ENCODE measurements around the gene ZBTB2. TPM values are rescaled to one million over a fixed set of nuclear protein-coding genes. Genes with fewer than 3 reads are reported as not detected.

The ZBTB2 gene
- total and polyA plus RNA-seq, 4 experiments from 2014 or later, result 19.6 to 29.5 (median 26.7) TPM

DNA sequence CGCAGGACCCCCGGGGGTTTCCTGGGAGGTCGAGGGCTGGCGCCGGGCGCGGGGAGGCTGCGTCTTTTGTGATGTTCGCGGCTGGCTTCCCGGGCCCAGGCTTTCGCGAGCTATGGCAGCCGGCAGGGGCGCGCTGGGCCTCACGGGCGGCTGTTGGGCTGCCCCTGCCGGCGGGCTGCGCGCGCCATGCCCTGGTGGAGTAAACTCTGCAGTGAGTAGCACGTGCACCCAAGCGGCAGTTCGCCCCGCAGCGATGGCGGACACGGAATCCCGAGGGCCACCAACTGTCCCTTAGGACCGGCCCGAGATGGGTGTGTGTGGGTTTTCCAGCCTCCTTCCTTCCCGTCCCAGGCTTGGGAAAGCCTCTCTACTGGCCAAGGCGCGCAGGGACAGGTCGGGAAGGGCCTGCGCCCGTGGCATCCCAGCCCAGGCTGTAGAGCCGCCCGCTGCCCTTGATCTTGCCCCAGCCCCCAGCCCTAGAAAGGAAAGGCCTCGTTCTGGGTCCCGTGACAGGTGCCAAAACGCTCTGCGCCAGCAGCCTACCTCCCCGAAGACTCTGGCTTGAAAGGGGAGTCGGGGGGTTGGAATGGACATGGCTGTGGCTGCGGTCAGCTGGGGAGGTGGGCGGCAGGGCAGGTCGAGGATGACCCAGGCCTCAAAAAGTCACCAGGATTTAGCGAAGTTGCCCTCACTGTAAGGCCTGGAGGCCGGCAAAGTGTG, 49.7 kb downstream of the ZBTB2 start:
- no peaks in the 10 kb centered on the region for H3K36me3 Mint-ChIP-seq
- intact Hi-C loops (cut with micrococcal nuclease), result no loop called here
- H3K27ac ChIP-seq (ENCODE audit: low read depth, low read length), result no peak overlapping the region
- H3K27me3 ChIP-seq (ENCODE audit: insufficient read depth, low read length), result no peaks in the 10 kb centered on the region
- no peaks in the 10 kb centered on the region for H3K9me3 ChIP-seq (ENCODE audit: control insufficient read depth in 1 of 2, low read length in 2 of 2)
- H3K4me1 Mint-ChIP-seq, result peaks cover 0 to 1% (median 0%) of the 10 kb centered on the region in 4 donors
- ChIA-PET POLR2A (ENCODE audit: partially characterized antibody) (no interaction called here), CTCF (ENCODE audit: partially characterized antibody) (interaction anchor here (1.1 to 2.0 kb wide), 3 partner anchors 7 to 449 kb away, joined by 4 to 7 read pairs (median 4); no protein-coding TSS in a partner anchor)
- H3K4me3 Mint-ChIP-seq, result no peak overlapping the region
- no peaks in the 10 kb centered on the region for H3K9me3 Mint-ChIP-seq
- H3K27ac Mint-ChIP-seq, result no peak overlapping the region
- H3K36me3 ChIP-seq (ENCODE audit: insufficient read depth, low read length), result no peaks in the 10 kb centered on the region
- H3K27me3 Mint-ChIP-seq, result peaks cover 0 to 8% of the 10 kb centered on the region in 2 donors
- DNase-seq, result no peak
- no peak overlapping the region for H3K4me3 ChIP-seq (ENCODE audit: low read length in 2 of 2)
- H3K4me1 ChIP-seq (ENCODE audit: insufficient read depth, low read length), result no peaks in the 10 kb centered on the region

GRCh38 chr6:151340219-151340978, 51.0 kb downstream of the ZBTB2 start:
- ChIA-PET POLR2A (ENCODE audit: partially characterized antibody) (interaction anchor here (0.9 kb wide), 1 partner anchor 33 kb away, joined by 3 read pairs; no protein-coding TSS in a partner anchor), CTCF (ENCODE audit: partially characterized antibody) (interaction anchor here (1.8 to 20.7 kb wide), 2 partner anchors 16 to 447 kb away, joined by 5 to 860 read pairs; no protein-coding TSS in a partner anchor)
- Histone ChIP-seq H3K4me3 (ENCODE audit: low read length in 2 of 2) (no peak overlapping the region), H3K9me3 (ENCODE audit: control insufficient read depth in 1 of 2, low read length in 2 of 2) (no peaks in the 10 kb centered on the region), H3K36me3 (ENCODE audit: insufficient read depth, low read length) (no peaks in the 10 kb centered on the region), H3K27me3 (ENCODE audit: insufficient read depth, low read length) (no peaks in the 10 kb centered on the region), H3K4me1 (ENCODE audit: insufficient read depth, low read length) (no peaks in the 10 kb centered on the region), H3K27ac (ENCODE audit: low read depth, low read length) (no peak overlapping the region)
- no peaks in the 10 kb centered on the region for H3K36me3 Mint-ChIP-seq
- intact Hi-C loops (cut with micrococcal nuclease), result no loop called here
- DNase-seq, result no peak
- peaks cover 0 to 3% of the 10 kb centered on the region in 2 donors for H3K27me3 Mint-ChIP-seq
- no peaks in the 10 kb centered on the region for H3K9me3 Mint-ChIP-seq
- peaks cover 0 to 1% (median 0%) of the 10 kb centered on the region in 4 donors for H3K4me1 Mint-ChIP-seq
- no peak overlapping the region for H3K27ac Mint-ChIP-seq
- H3K4me3 Mint-ChIP-seq, result no peak overlapping the region

DNA sequence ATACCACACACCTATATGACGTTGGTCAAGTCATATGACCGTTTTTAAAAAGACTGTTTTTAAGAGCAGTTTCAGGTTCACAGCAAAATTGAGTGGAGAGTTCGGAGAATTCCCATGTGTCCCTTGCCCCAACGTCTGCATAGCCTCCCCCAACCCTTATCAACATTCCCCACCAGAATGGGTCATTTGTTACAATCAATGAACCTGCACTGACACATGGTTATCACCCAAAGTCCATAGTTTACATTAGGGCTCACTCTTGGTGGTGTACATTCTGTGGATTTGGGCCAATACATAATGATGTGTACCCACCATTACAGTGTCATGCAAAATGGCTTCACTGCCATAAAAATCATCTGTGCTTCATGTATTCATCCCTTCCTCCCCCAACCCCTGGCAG, 52.0 kb downstream of the ZBTB2 start:
- Mint-ChIP-seq H3K9me3 (no peaks in the 10 kb centered on the region), H3K36me3 (no peaks in the 10 kb centered on the region), H3K27ac (no peak overlapping the region), H3K4me3 (no peak overlapping the region), H3K4me1 (peaks cover 0 to 4% (median 3%) of the 10 kb centered on the region in 4 donors), H3K27me3 (peaks cover 3 to 4% of the 10 kb centered on the region in 2 donors)
- CTCF ChIA-PET (ENCODE audit: partially characterized antibody), result interaction anchor here (1.8 to 20.7 kb wide), 2 partner anchors 15 to 446 kb away, joined by 5 to 860 read pairs; no protein-coding TSS in a partner anchor
- intact Hi-C loops (cut with micrococcal nuclease), result loop anchor here (5.0 kb wide), 2 partner anchors 53 to 138 kb away; partner anchors contain the start of gene ZBTB2
- POLR2A ChIA-PET (ENCODE audit: partially characterized antibody), result no interaction called here
- no peaks in the 10 kb centered on the region for H3K9me3 ChIP-seq (ENCODE audit: control insufficient read depth in 1 of 2, low read length in 2 of 2)
- H3K27ac ChIP-seq (ENCODE audit: low read depth, low read length), result no peak overlapping the region
- no peaks in the 10 kb centered on the region for H3K36me3 ChIP-seq (ENCODE audit: insufficient read depth, low read length)
- no peak for DNase-seq
- no peaks in the 10 kb centered on the region for H3K27me3 ChIP-seq (ENCODE audit: insufficient read depth, low read length)
- H3K4me3 ChIP-seq (ENCODE audit: low read length in 2 of 2), result no peak overlapping the region
- H3K4me1 ChIP-seq (ENCODE audit: insufficient read depth, low read length), result no peaks in the 10 kb centered on the region

DNA sequence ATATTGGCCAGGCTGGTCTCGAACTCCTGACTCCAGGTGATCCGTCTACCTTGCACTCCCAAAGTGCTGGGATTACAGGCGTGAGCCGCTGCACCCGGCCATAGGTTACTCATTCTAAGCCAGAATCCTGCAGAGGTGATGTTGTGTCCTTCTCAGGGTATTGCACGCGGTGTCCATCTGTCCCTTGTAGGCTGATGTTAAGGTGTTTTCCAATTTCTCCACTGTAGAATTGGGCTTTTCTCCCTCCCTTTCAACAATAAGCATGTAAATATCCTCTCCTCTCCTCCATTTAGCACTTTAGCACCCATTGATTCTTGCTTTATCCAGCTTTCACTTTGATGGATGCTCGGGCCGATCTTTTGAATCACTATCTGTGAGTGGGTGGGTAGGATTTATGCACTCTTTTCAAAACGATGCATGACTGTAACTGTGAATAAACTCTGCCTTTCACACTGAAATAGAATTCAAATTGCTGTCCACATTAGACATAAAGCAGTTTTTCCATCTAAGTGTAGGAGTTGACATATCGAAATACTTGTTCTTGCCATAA, 52.6 kb downstream of the ZBTB2 start:
- no peak overlapping the region for H3K27ac ChIP-seq (ENCODE audit: low read depth, low read length)
- Mint-ChIP-seq H3K27ac (no peak overlapping the region), H3K9me3 (no peaks in the 10 kb centered on the region), H3K36me3 (no peaks in the 10 kb centered on the region), H3K4me3 (no peak overlapping the region), H3K27me3 (peaks cover 3 to 4% of the 10 kb centered on the region in 2 donors), H3K4me1 (peaks cover 0 to 4% (median 3%) of the 10 kb centered on the region in 4 donors)
- H3K27me3 ChIP-seq (ENCODE audit: insufficient read depth, low read length), result no peaks in the 10 kb centered on the region
- no peaks in the 10 kb centered on the region for H3K36me3 ChIP-seq (ENCODE audit: insufficient read depth, low read length)
- intact Hi-C loops (cut with micrococcal nuclease), result loop anchor here (5.0 kb wide), 2 partner anchors 54 to 139 kb away; partner anchors contain the start of gene ZBTB2
- H3K9me3 ChIP-seq (ENCODE audit: control insufficient read depth in 1 of 2, low read length in 2 of 2), result no peaks in the 10 kb centered on the region
- POLR2A ChIA-PET (ENCODE audit: partially characterized antibody), result no interaction called here
- H3K4me1 ChIP-seq (ENCODE audit: insufficient read depth, low read length), result no peaks in the 10 kb centered on the region
- no peak for DNase-seq
- no peak overlapping the region for H3K4me3 ChIP-seq (ENCODE audit: low read length in 2 of 2)
- CTCF ChIA-PET (ENCODE audit: partially characterized antibody), result interaction anchor here (1.3 to 20.7 kb wide), 4 partner anchors 14 to 445 kb away, joined by 4 to 860 read pairs (median 10); a partner anchor contains a TSS

DNA sequence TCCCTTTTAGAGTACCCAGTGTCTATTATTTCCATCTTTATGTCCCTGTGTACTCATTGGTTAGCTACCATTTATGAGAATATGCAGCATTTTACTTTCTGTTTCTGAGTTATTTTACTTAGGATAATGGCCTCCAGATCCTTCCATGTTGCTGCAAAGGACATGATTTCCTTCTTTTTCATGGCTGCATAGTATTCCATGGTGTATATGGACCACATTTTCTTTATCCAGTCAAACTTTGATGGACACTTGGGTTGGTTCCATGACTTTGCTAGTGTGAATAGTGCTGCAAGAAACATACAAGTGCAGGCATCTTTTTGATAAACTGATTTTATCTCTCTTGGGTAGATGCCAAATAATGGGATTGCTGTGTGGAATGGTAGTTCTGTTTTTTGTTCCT, 55.4 kb downstream of the ZBTB2 start:
- POLR2A ChIA-PET (ENCODE audit: partially characterized antibody), result no interaction called here
- no peak overlapping the region for H3K4me3 ChIP-seq (ENCODE audit: low read length in 2 of 2)
- Mint-ChIP-seq H3K27me3 (peaks cover 3 to 4% of the 10 kb centered on the region in 2 donors), H3K4me3 (no peak overlapping the region), H3K9me3 (no peaks in the 10 kb centered on the region), H3K4me1 (peaks cover 0 to 4% (median 3%) of the 10 kb centered on the region in 4 donors), H3K36me3 (no peaks in the 10 kb centered on the region), H3K27ac (no peak overlapping the region)
- no peaks in the 10 kb centered on the region for H3K36me3 ChIP-seq (ENCODE audit: insufficient read depth, low read length)
- CTCF ChIA-PET (ENCODE audit: partially characterized antibody), result interaction anchor here (0.7 to 20.7 kb wide), 12 partner anchors 8 to 442 kb away, joined by 3 to 860 read pairs (median 4); partner anchors contain the start of gene RMND1
- no peaks in the 10 kb centered on the region for H3K27me3 ChIP-seq (ENCODE audit: insufficient read depth, low read length)
- no peak overlapping the region for H3K27ac ChIP-seq (ENCODE audit: low read depth, low read length)
- intact Hi-C loops (cut with micrococcal nuclease), result loop anchor here (1.0 to 5.0 kb wide), 3 partner anchors 56 to 444 kb away; partner anchors contain the start of gene ZBTB2
- no peaks in the 10 kb centered on the region for H3K9me3 ChIP-seq (ENCODE audit: control insufficient read depth in 1 of 2, low read length in 2 of 2)
- no peak for DNase-seq
- no peaks in the 10 kb centered on the region for H3K4me1 ChIP-seq (ENCODE audit: insufficient read depth, low read length)

- intact Hi-C loops (cut with micrococcal nuclease), result no loop called here
- no peak overlapping the region for H3K27ac ChIP-seq (ENCODE audit: low read depth, low read length)
- DNase-seq, result no peak
- H3K4me1 ChIP-seq (ENCODE audit: insufficient read depth, low read length), result peaks cover 10% of the 10 kb centered on the region
- Mint-ChIP-seq H3K27me3 (peaks cover 13 to 33% of the 10 kb centered on the region in 2 donors), H3K36me3 (no peaks in the 10 kb centered on the region), H3K27ac (no peak overlapping the region), H3K9me3 (no peaks in the 10 kb centered on the region), H3K4me3 (no peak overlapping the region), H3K4me1 (peaks cover 7 to 12% (median 11%) of the 10 kb centered on the region in 4 donors)
- POLR2A ChIA-PET (ENCODE audit: partially characterized antibody), result no interaction called here
- H3K36me3 ChIP-seq (ENCODE audit: insufficient read depth, low read length), result no peaks in the 10 kb centered on the region
- H3K4me3 ChIP-seq (ENCODE audit: low read length in 2 of 2), result no peak overlapping the region
- no peaks in the 10 kb centered on the region for H3K9me3 ChIP-seq (ENCODE audit: control insufficient read depth in 1 of 2, low read length in 2 of 2)
- H3K27me3 ChIP-seq (ENCODE audit: insufficient read depth, low read length), result peaks cover 7% of the 10 kb centered on the region
- CTCF ChIA-PET (ENCODE audit: partially characterized antibody), result interaction anchor here (0.8 to 20.7 kb wide), 4 partner anchors 12 to 437 kb away, joined by 3 to 860 read pairs (median 6); no protein-coding TSS in a partner anchor
These were observed 61.1 kb downstream of the ZBTB2 start for GRCh38 chr6:151330130-151330696.

Data from CD4-positive, alpha-beta memory T cell (primary cell).